Measurements from ENCODE around the gene RIPK1.
A peak's percentile ranks its signal among the peaks of the same experiment; 100 is the strongest.

The RIPK1 gene

DNA sequence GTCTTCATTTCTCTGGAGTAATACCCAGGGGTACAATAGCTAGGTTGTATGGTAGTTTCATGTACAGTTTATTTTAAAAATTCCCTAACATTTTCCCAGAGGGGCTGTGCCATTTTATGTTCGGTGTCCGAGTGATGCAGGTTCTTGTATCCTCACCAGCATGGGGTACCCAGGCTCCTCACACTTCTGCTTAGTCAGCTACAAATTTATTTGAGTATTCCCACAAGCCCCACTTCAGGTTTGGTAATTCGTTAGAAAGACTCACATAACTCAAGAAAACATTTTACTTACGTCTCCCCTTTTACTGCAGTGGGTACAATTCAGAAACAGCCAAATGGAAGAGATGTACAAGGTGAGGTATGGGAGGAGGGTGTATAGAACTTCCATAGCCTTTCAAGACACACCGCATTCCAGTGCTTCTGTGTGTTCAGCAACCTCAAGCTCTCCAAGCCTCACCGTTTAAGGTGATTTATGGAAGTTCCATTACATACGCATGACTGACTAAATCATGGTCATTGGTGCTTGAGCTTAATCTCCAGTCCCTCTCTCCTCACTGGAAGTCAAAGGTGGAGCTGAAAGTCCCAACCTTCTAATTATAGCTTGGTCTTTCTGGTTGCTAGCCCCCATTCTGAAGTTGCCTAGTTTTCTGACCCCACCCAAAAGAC lies 18.1 kb downstream of the RIPK1 start:
- H3K4me3 Mint-ChIP-seq: no peak overlapping the region
- no peak overlapping the region for H3K27ac Mint-ChIP-seq
- H3K27me3 Mint-ChIP-seq: no peaks in the 10 kb centered on the region
- no peaks in the 10 kb centered on the region for H3K9me3 Mint-ChIP-seq (ENCODE audit: low read depth)
- H3K36me3 Mint-ChIP-seq: peaks cover 31% of the 10 kb centered on the region
- peaks cover 1% of the 10 kb centered on the region for H3K4me1 Mint-ChIP-seq (ENCODE audit: low read depth)

DNA sequence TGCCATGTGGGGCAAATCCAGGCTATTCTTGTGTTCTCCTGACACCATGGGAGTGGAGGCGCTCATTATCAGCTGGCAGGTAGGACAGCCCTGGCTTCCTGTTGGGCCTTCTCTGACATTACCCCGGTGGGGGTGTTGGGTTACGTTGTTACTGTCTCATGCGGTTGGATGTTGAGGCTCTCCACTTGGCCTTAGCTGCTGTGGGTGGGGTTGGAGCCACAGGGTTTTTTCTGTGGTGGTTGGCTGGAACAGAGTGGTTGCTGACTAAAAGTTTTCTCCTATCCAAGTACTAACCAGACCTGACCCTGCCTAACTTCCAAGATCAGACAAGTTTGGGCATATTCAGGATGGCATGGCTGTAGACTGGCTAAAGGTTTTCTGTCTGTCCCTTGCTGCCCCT lies 20.2 kb downstream of the RIPK1 start:
- Mint-ChIP-seq H3K36me3 (peaks cover 31% of the 10 kb centered on the region), H3K27ac (no peak overlapping the region), H3K27me3 (no peaks in the 10 kb centered on the region), H3K4me3 (no peak overlapping the region), H3K4me1 (ENCODE audit: low read depth) (peaks cover 1% of the 10 kb centered on the region), H3K9me3 (ENCODE audit: low read depth) (no peaks in the 10 kb centered on the region)

DNA sequence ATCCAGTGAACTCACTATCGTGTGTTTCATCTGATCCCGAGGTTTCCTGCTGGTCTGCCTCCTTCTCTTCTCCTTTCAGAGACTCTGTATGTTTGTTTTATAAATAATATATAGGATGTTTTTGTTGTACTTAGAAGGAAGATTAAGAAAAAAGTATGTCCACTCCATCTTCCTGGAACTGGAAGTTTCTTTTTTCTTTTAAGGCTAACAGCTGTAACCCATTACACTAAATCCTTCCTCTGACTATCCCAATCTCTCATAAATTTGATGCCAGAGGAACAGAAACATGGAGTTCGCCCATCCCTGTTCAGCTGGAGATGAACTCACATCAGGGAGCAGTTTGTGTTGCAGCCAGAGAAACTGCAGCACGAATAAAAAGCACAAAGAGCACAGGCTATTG lies 20.7 kb downstream of the RIPK1 start:
- Mint-ChIP-seq H3K4me3 (no peak overlapping the region), H3K4me1 (ENCODE audit: low read depth) (peaks cover 1% of the 10 kb centered on the region), H3K27ac (peak overlapping the region; percentile 46), H3K36me3 (peaks cover 26% of the 10 kb centered on the region), H3K27me3 (no peaks in the 10 kb centered on the region), H3K9me3 (ENCODE audit: low read depth) (no peaks in the 10 kb centered on the region)

DNA sequence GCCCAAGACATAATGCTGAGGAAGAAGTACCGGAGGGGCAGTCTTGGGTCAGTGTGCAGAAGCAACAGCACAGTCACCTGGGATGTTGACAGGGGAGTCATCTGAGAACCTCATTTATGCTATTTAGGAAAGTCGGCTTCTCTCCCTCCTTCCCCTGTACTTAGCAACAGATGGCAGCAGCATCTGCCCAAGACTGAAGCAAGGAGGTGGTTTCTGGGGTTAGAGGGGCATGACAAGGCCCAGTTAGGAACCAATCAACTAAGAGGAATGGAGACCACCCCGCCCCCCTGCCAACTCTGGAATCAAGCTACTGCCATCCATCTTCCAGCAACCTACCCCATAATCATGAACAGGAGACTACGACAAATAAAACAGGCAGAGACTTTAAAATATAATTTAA lies 21.7 kb downstream of the RIPK1 start:
- H3K36me3 Mint-ChIP-seq: peaks cover 21% of the 10 kb centered on the region
- no peak overlapping the region for H3K4me3 Mint-ChIP-seq
- H3K9me3 Mint-ChIP-seq (ENCODE audit: low read depth): no peaks in the 10 kb centered on the region
- H3K4me1 Mint-ChIP-seq (ENCODE audit: low read depth): peaks cover 1% of the 10 kb centered on the region
- no peak overlapping the region for H3K27ac Mint-ChIP-seq
- H3K27me3 Mint-ChIP-seq: no peaks in the 10 kb centered on the region

DNA sequence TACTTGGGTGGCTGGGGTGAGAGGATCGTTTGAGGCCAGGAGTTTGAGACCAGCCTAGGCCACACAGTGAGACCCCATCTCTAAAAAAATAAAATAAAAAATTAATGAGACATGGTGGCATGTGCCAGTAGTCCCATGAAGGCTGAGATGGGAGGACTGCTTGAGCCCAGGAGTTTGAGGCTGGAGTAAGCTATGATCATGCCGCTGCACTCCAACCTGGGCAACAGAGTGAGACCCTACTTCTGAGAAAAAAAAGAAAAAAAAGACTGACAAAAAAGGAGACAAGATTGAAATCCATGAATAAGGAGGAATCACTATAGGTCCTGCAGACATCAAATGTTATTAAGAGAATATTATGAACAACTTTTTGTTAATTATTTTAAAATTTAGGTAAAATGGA lies 26.5 kb downstream of the RIPK1 start:
- Mint-ChIP-seq H3K36me3 (peaks cover 10% of the 10 kb centered on the region), H3K27ac (no peak overlapping the region), H3K4me3 (no peak overlapping the region), H3K4me1 (ENCODE audit: low read depth) (no peaks in the 10 kb centered on the region), H3K9me3 (ENCODE audit: low read depth) (no peaks in the 10 kb centered on the region), H3K27me3 (no peaks in the 10 kb centered on the region)

DNA sequence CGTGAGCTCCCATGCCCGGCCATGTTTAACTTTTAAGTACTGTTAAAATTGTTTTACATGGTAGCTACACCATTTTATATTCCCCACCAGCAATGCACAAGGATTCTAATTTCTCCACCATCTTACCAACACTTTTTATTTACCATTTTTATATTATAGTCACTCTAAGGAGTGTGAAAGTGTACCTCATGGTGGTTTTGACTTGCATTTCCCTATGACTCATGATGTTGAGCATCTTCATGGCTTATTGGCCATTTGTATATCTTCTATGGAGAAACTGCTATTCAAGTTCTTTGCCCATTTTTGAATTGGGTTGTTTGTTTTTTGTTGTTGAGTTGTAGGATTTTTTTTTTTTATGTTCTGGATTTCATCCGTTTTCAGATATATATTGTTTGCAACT lies 34.6 kb downstream of the RIPK1 start:
- no peaks in the 10 kb centered on the region for H3K27me3 Mint-ChIP-seq
- peaks cover 7% of the 10 kb centered on the region for H3K4me1 Mint-ChIP-seq (ENCODE audit: low read depth)
- peaks cover 12% of the 10 kb centered on the region for H3K36me3 Mint-ChIP-seq
- H3K4me3 Mint-ChIP-seq: no peak overlapping the region
- H3K27ac Mint-ChIP-seq: no peak overlapping the region
- H3K9me3 Mint-ChIP-seq (ENCODE audit: low read depth): no peaks in the 10 kb centered on the region

DNA sequence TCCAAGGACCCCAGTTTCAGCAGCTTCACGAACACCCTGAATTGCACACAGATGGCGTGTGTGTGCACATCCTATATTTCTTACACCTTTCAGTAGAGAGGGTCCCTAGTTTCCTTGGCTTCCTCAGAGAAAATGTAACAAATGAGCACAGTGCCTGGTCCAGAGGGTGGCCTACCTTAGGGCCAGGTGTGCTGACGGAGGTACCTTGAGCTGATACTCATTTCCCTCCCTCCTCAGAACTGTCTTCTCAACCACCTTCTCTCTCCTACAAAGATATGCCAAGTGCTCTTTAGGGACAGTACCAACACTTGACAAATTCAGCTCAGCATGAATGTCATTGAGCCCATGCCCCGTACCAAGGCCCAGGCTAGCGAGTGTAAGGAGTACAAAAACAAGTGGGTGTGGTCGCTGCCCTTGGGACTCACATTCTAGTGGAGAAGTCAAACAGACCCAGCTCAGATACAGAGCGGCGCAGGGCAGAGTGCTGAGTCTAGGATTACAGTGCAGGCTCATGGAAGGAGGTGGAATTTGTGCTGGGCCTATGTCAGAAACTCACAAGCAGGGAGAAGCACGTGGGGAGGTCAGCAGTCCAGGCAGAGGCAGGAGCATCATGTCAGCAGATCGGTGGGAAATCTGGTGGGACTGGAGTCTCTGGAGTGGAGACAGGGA lies 40.6 kb downstream of the RIPK1 start:
- Mint-ChIP-seq H3K9me3 (ENCODE audit: low read depth) (no peaks in the 10 kb centered on the region), H3K4me1 (ENCODE audit: low read depth) (peaks cover 4% of the 10 kb centered on the region), H3K4me3 (no peak overlapping the region), H3K27me3 (no peaks in the 10 kb centered on the region), H3K27ac (no peak overlapping the region), H3K36me3 (peaks cover 13% of the 10 kb centered on the region)

DNA sequence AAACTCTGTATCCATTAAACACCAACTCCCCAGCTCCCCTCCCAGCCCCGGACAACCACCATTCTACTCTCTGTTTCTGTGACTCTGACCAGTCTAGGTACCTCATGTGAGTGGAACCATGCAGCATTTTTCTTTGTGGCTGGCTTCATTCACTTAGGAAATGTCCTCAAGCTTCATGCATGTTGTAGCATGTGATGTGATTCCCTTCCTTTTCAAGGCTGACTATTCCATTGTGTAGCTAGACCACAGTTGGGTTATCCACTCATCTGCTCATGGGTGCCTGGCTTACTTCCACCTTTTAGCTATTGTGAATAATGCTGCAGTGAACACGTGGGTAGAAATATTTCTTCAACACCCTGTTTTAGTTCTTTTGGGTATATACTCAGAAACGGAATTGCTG lies 41.5 kb downstream of the RIPK1 start:
- Mint-ChIP-seq H3K36me3 (peaks cover 9% of the 10 kb centered on the region), H3K4me1 (ENCODE audit: low read depth) (peaks cover 2% of the 10 kb centered on the region), H3K9me3 (ENCODE audit: low read depth) (no peaks in the 10 kb centered on the region), H3K4me3 (no peak overlapping the region), H3K27me3 (no peaks in the 10 kb centered on the region), H3K27ac (no peak overlapping the region)

DNA sequence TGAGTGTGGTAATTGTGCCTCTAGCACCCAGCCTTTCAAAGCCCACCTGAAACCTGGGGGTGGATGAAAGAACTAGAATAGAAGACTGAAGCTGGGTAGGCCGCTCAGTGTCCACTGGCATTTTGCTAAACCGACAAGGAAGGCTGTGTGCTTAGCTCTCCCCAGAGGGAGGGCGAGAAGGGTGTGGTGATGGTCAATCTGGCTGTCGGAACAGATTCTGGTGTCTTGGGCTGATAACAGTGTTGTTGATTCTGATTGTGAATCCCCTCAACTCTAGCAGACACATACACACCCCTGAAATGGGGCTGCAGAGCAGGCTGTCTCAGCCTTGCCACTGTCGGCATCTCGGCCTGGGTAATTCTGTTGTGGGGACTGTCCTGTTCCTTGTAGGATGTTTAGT lies 46.1 kb downstream of the RIPK1 start:
- no peak overlapping the region for H3K4me3 Mint-ChIP-seq
- no peak overlapping the region for H3K27ac Mint-ChIP-seq
- H3K36me3 Mint-ChIP-seq: peaks cover 7% of the 10 kb centered on the region
- no peaks in the 10 kb centered on the region for H3K9me3 Mint-ChIP-seq (ENCODE audit: low read depth)
- peaks cover 13% of the 10 kb centered on the region for H3K4me1 Mint-ChIP-seq (ENCODE audit: low read depth)
- H3K27me3 Mint-ChIP-seq: no peaks in the 10 kb centered on the region

DNA sequence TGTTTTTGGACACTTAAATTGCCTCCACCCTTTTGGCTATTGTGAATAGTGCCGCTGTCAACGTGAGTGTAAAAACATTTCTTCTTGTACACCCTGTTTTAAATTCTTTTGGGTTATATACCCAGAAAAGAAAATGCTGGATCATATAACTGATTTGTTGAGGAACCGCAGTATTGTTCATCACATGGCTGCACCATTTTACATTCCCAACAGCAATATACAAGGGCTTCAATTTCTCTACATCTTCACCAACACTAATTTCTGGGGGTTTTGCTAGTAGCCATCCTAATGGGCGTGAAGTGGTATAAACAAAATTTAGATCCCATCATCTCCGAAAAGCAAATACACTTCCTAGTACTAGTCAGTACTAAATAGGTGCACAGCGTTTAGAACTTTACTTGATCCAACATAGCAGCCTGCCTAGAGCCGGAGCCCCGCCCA lies 49.6 kb downstream of the RIPK1 start:
- H3K4me3 Mint-ChIP-seq: peak overlapping the region; percentile 84
- H3K36me3 Mint-ChIP-seq: no peaks in the 10 kb centered on the region
- H3K27ac Mint-ChIP-seq: peak overlapping the region; percentile 88
- peaks cover 17% of the 10 kb centered on the region for H3K4me1 Mint-ChIP-seq (ENCODE audit: low read depth)
- H3K9me3 Mint-ChIP-seq (ENCODE audit: low read depth): no peaks in the 10 kb centered on the region
- no peaks in the 10 kb centered on the region for H3K27me3 Mint-ChIP-seq

DNA sequence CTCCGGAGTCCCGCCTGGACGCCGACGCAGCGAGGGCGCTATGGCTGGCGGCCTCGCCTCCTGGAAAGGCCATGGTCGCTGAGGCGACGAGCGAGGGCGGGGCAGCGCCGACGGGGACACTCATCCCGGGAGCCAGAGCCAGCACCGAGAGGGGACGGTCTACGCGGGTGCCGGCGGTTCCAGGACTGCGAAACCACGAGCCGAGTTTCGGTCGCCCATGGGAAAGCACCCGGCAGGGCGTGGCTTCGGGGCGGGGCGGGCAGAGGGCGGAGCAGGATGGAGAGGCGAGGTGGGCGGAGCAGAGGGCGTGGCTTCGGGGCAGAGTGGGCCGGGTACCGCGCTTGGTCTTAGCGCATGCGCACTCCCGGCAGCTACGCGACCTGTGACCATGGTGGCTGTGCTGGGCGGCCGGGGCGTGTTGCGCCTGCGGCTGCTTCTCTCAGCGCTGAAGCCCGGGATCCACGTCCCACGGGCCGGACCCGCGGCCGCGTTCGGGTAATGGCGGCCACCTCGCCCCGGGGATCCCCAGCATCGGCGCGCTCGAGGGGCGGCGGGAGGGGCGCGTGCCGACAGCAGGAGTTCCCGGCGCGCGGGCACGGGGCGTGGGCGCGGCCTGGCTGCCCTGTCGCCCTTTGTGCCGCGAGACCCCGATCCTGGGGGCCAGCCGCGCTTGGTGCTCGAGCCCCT lies 50.2 kb downstream of the RIPK1 start, which contains the start of gene BPHL:
Gene BPHL (plus strand): TSS at position 359 of the 687 bp plus-strand sequence. CDS start 30 bp downstream, at position 389.
- Mint-ChIP-seq H3K36me3 (no peaks in the 10 kb centered on the region), H3K9me3 (ENCODE audit: low read depth) (no peaks in the 10 kb centered on the region), H3K4me3 (peak within 1 kb of the TSS; percentile 84), H3K4me1 (ENCODE audit: low read depth) (peaks cover 17% of the 10 kb centered on the region), H3K27ac (peak within 1 kb of the TSS; percentile 88), H3K27me3 (no peaks in the 10 kb centered on the region)

DNA sequence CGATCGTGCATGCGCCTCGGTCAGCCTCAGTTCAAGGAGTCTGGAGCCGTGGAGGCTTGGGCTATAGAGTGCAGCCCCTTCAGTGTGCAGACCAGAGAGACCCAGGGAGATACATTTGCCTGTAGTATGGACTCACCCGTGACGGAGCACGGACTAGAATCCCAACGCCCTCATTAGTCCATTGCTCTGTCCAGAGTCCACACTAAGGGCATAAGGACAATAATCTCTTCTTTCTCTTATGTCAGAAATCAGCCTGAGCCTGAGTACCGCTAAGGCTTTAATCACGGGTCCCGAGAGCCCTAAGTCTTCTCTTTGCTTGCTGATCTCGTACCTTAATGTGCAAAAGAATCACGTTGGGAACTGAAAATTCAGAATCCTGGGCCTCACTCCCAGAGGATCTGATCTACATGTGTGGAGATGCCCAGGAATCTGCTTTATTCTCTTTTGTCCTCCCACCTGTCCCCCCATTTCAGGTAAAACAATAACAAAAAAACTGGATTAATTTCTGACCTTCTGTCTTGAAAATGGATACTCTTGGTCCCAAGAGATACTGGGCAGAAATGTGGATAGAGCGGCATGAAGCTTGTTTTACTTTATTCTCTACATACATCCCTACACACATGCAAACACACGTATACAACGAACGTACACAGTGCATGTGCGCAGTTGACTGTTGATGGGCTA lies 50.9 kb downstream of the RIPK1 start:
- Mint-ChIP-seq H3K27ac (peak overlapping the region; percentile 47), H3K9me3 (ENCODE audit: low read depth) (no peaks in the 10 kb centered on the region), H3K27me3 (no peaks in the 10 kb centered on the region), H3K4me1 (ENCODE audit: low read depth) (peaks cover 18% of the 10 kb centered on the region), H3K4me3 (peak overlapping the region; percentile 84), H3K36me3 (no peaks in the 10 kb centered on the region)

DNA sequence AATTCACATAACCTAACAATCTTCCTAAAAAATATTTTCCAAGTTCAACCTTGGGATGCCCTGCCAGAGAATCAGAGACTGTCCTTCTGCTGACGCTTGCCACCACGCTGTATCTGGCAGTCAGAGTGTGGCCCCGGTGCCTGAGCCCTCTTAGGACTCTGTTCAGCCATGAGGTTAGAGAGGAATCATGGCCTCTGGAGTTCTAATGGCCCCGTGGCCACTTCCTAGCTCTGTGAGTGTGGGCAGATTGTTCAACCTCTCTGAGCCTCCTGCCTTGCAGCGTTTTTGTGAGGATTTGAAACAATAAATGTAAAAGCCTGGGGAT lies 52.4 kb downstream of the RIPK1 start:
- no peaks in the 10 kb centered on the region for H3K9me3 Mint-ChIP-seq (ENCODE audit: low read depth)
- H3K4me1 Mint-ChIP-seq (ENCODE audit: low read depth): peaks cover 18% of the 10 kb centered on the region
- no peaks in the 10 kb centered on the region for H3K27me3 Mint-ChIP-seq
- H3K27ac Mint-ChIP-seq: no peak overlapping the region
- H3K4me3 Mint-ChIP-seq: no peak overlapping the region
- no peaks in the 10 kb centered on the region for H3K36me3 Mint-ChIP-seq

DNA sequence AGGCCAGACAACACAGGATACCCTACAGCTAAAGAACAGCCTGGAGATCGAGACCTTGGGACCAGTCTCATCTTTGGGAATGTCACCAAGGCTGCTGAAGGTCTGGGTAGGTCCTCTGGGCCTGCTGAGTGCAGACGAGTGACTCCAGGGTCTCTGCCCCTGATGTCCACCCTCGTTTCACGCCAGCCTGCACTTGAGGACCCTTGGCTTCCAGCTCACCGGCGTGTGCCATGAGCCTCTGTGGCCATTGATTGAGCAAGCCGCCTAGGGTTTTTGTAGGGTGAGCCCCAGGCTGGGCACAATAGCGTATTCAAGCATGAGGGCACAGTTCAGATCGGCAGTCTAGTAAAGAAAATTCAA lies 54.5 kb downstream of the RIPK1 start:
- Mint-ChIP-seq H3K4me1 (ENCODE audit: low read depth) (peaks cover 14% of the 10 kb centered on the region), H3K4me3 (no peak overlapping the region), H3K27me3 (no peaks in the 10 kb centered on the region), H3K9me3 (ENCODE audit: low read depth) (no peaks in the 10 kb centered on the region), H3K27ac (no peak overlapping the region), H3K36me3 (no peaks in the 10 kb centered on the region)

DNA sequence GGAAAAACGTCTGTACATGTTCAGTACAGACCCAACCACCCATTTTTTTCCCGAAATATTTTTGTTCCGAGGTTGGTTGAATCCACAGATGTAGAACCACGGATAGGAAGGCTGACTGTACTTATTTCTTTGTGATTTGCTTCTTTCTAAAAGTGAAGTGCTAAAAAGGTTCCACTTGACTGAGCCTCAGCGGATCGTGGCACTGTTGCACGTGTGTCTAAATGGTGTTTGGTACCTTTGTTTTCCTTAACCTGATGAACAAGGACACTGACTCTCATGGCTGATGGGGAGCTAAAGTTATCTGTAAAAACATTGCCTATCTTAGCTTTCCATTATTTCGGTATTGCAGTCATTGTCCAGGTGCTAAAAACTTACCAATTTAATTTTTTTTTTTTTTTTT lies 56.4 kb downstream of the RIPK1 start:
- Mint-ChIP-seq H3K36me3 (peaks cover 9% of the 10 kb centered on the region), H3K27ac (no peak overlapping the region), H3K9me3 (ENCODE audit: low read depth) (no peaks in the 10 kb centered on the region), H3K4me1 (ENCODE audit: low read depth) (peaks cover 4% of the 10 kb centered on the region), H3K27me3 (no peaks in the 10 kb centered on the region), H3K4me3 (no peak overlapping the region)
